HepG2 (cell line): ENCODE measurements around the gene SH3D21. TPM values are rescaled to one million over a fixed set of nuclear protein-coding genes. Genes with fewer than 3 reads are reported as not detected.

Experiments used
- CBFB ChIP-seq: sonication (generic); formaldehyde crosslinking; IDR thresholded peaks from 2 replicates; pipeline ENCODE4 v1.4.0; 2020; ENCODE audit warnings: missing genetic modification reagents
- EEA1 ChIP-seq: sonication (generic); formaldehyde crosslinking; IDR thresholded peaks from 2 replicates; pipeline ENCODE4 v1.5.1; 2020; ENCODE audit warnings: mild to moderate bottlenecking, missing genetic modification reagents, borderline replicate concordance
- GATAD1 ChIP-seq: IDR thresholded peaks from 2 replicates; pipeline ENCODE4 v1.6.1; 2016; ENCODE audit warnings: missing genetic modification reagents, missing compliant biosample characterization
- HNRNPL ChIP-seq: fragments of 200-400 bp; formaldehyde crosslinking; IDR thresholded peaks from 2 replicates; pipeline ENCODE4 v1.6.1; 2017; ENCODE audit warnings: mild to moderate bottlenecking, low read depth, low read length
- KLF11 ChIP-seq: IDR thresholded peaks from 2 replicates; pipeline ENCODE4 v1.6.1; 2016; ENCODE audit warnings: missing compliant biosample characterization
- KLF12 ChIP-seq: sonication (generic); formaldehyde crosslinking; IDR thresholded peaks from 2 replicates; pipeline ENCODE4 v1.4.0; 2020; ENCODE audit warnings: missing genetic modification reagents, borderline replicate concordance
- KLF6 ChIP-seq: IDR thresholded peaks from 2 replicates; pipeline ENCODE4 v1.8.0; 2016; ENCODE audit warnings: missing biosample characterization, missing genetic modification reagents
- MAFF ChIP-seq: IDR thresholded peaks from 2 replicates; pipeline ENCODE4 v1.6.1; 2011; ENCODE audit warnings: low read depth, low read length, improper control_type of control experiment
- NFE2L1 ChIP-seq: sonication (generic); formaldehyde crosslinking; IDR thresholded peaks from 2 replicates; pipeline ENCODE4 v1.4.0; 2020; ENCODE audit warnings: missing genetic modification reagents, mild to moderate bottlenecking, borderline replicate concordance
- PAF1 ChIP-seq: IDR thresholded peaks from 2 replicates; pipeline ENCODE4 v1.6.1; 2016; ENCODE audit warnings: missing genetic modification reagents, missing compliant biosample characterization
- PCBP1 ChIP-seq: fragments of 200-400 bp; formaldehyde crosslinking; IDR thresholded peaks from 2 replicates; pipeline ENCODE4 v1.6.1; 2017; ENCODE audit warnings: mild to moderate bottlenecking, low read depth, low read length, borderline replicate concordance
- RBFOX2 ChIP-seq: fragments of 200-400 bp; formaldehyde crosslinking; IDR thresholded peaks from 2 replicates; pipeline ENCODE4 v1.6.1; 2017; ENCODE audit warnings: low read depth, mild to moderate bottlenecking, low read length
- SPEN ChIP-seq: sonication (generic); formaldehyde crosslinking; IDR thresholded peaks from 2 replicates; pipeline ENCODE4 v1.5.1; 2020; ENCODE audit warnings: low read depth, mild to moderate bottlenecking, missing genetic modification reagents
- TBX2 ChIP-seq: sonication (generic); formaldehyde crosslinking; IDR thresholded peaks from 2 replicates; pipeline ENCODE4 v1.5.0; 2020; ENCODE audit warnings: missing genetic modification reagents, mild to moderate bottlenecking, borderline replicate concordance
- TCF12 ChIP-seq, 2 experiments: fragments of 450-650 bp in 1 of 2; sonication (generic) in 1 of 2; formaldehyde crosslinking in 1 of 2; IDR thresholded peaks; 2 replicates each; pipeline versions ENCODE4 v1.6.1 to v1.8.0; 2017 to 2022; ENCODE audit warnings: antibody characterized with exemption in 1 of 2, mild to moderate bottlenecking in 1 of 2, missing genetic modification reagents in 1 of 2, moderate library complexity in 1 of 2
- TERF1 ChIP-seq: sonication (generic); formaldehyde crosslinking; IDR thresholded peaks from 2 replicates; pipeline ENCODE4 v1.8.0; 2022; ENCODE audit warnings: mild to moderate bottlenecking, missing genetic modification reagents, moderate library complexity
- TRIM24 ChIP-seq: sonication (generic); formaldehyde crosslinking; IDR thresholded peaks from 2 replicates; pipeline ENCODE4 v1.8.0; 2022; ENCODE audit warnings: mild to moderate bottlenecking, missing genetic modification reagents
- YEATS2 ChIP-seq: sonication (generic); formaldehyde crosslinking; IDR thresholded peaks from 2 replicates; pipeline ENCODE4 v1.4.0; 2020; ENCODE audit warnings: missing genetic modification reagents, borderline replicate concordance
- ZNF282 ChIP-seq: fragments of 450-650 bp; IDR thresholded peaks from 2 replicates; pipeline ENCODE4 v1.6.1; 2018; ENCODE audit not compliant: partially characterized antibody
- ZNF326 ChIP-seq: sonication (generic); formaldehyde crosslinking; IDR thresholded peaks from 2 replicates; pipeline ENCODE4 v1.4.0; 2020; ENCODE audit warnings: missing genetic modification reagents, borderline replicate concordance
- ZNF350 ChIP-seq: sonication (generic); formaldehyde crosslinking; IDR thresholded peaks from 2 replicates; pipeline ENCODE4 v1.4.0; 2020; ENCODE audit warnings: mild to moderate bottlenecking, low read depth, missing genetic modification reagents, borderline replicate concordance
- ZNF546 ChIP-seq: sonication (generic); formaldehyde crosslinking; conservative IDR thresholded peaks from 2 replicates; pipeline ENCODE4 v1.8.1; 2023; ENCODE audit warnings: mild to moderate bottlenecking, missing genetic modification reagents
- ZNF570 ChIP-seq: sonication (generic); formaldehyde crosslinking; IDR thresholded peaks from 2 replicates; pipeline ENCODE4 v1.4.0; 2020; ENCODE audit warnings: mild to moderate bottlenecking, missing genetic modification reagents, borderline replicate concordance
- ZNF614 ChIP-seq: IDR thresholded peaks from 2 replicates; pipeline ENCODE4 v1.6.1; 2018; ENCODE audit warnings: missing biosample characterization, missing genetic modification reagents, inconsistent platforms, borderline replicate concordance
- polyA plus RNA-seq, 8 experiments: library from polyadenylated mRNA; depleted of rRNA in 3 of 8; stranded (reverse) in 7 of 8; unstranded in 1 of 8; fragments of >200 nt; fragmentation: Illumina TruSeq in 4 of 8; extraction: Trizol in 4 of 8; gene quantifications; 2 replicates each; pipeline versions ENCODE4 v1.2.1 to v1.2.3, GENCODE V29; 2011 to 2016; ENCODE audit warnings: low read depth in 4 of 8, missing spikeins in 1 of 8, mixed read lengths in 1 of 8; ENCODE audit not compliant: insufficient read depth in 1 of 8
- total RNA-seq, 5 experiments: library from RNA; depleted of rRNA; stranded (reverse); fragments of >200 nt; fragmentation: Illumina TruSeq; extraction: Trizol; gene quantifications; 2 replicates each; pipeline ENCODE4 v1.2.3, GENCODE V29; 2016; ENCODE audit warnings: low read depth in 1 of 5
- TF ChIP-seq, protein P1 (sequence below): sonication (generic); formaldehyde crosslinking; IDR thresholded peaks from 2 replicates; pipeline ENCODE4 v1.8.1; 2023; ENCODE audit warnings: mild to moderate bottlenecking, inconsistent platforms, moderate library complexity, missing genetic modification reagents, borderline replicate concordance
- TF ChIP-seq, protein P2 (sequence below): sonication (generic); formaldehyde crosslinking; IDR thresholded peaks from 2 replicates; pipeline ENCODE4 v1.4.0; 2020; ENCODE audit warnings: missing genetic modification reagents, borderline replicate concordance
- TF ChIP-seq, protein P3 (sequence below): sonication (generic); formaldehyde crosslinking; IDR thresholded peaks from 2 replicates; pipeline ENCODE4 v1.4.0; 2020; ENCODE audit warnings: mild to moderate bottlenecking, missing genetic modification reagents, borderline replicate concordance

SH3D21 gene
- total and polyA plus RNA-seq, 2 of the 13 experiments (the other 11 are each of a cell fraction or from before 2014, with no cell fraction given): 5.1 to 8.6 TPM

DNA sequence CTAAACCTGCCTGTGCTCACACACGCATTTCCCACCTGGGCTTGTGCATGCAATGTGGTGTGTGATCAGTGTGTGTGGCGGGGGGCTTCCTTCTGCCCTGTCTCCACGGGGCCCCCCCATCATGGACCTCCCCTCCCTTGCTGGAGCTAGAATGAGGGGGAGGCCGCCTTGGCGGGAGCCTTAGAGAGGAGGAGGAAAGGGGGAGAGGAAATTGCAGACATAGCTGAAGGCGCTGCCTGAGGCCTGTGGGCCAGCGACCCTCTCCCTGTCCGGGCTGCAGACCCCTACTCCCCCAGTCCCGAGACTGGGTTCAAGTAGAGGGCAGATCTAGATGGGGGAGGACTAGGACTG lies 18.2 kb downstream of the SH3D21 start (continued):
- TF ChIP-seq TERF1: no peak
- no peak for TF ChIP-seq KLF12 (CRISPR knock-in tag)
- no peak for TF ChIP-seq YEATS2 (CRISPR knock-in tag)
- no peak for TF ChIP-seq MAFF
- no peak for TF ChIP-seq PAF1 (CRISPR knock-in tag)
- no peak for TF ChIP-seq CBFB (CRISPR knock-in tag)
- no peak for TF ChIP-seq ZNF570 (CRISPR knock-in tag)
- TF ChIP-seq TRIM24 (CRISPR knock-in tag): no peak
- no peak for TF ChIP-seq NFE2L1
- no peak; the same call in 1 of the 2 replicates for TF ChIP-seq GATAD1 (CRISPR knock-in tag)
- TF ChIP-seq TBX2: peak; percentile 67; the same call in 1 of the 2 replicates
- TF ChIP-seq ZNF350 (CRISPR knock-in tag): peak; percentile 1; the same call in 1 of the 2 replicates
- no peak for TF ChIP-seq KLF6
- TF ChIP-seq RBFOX2: no peak
- TF ChIP-seq, protein P1, sequence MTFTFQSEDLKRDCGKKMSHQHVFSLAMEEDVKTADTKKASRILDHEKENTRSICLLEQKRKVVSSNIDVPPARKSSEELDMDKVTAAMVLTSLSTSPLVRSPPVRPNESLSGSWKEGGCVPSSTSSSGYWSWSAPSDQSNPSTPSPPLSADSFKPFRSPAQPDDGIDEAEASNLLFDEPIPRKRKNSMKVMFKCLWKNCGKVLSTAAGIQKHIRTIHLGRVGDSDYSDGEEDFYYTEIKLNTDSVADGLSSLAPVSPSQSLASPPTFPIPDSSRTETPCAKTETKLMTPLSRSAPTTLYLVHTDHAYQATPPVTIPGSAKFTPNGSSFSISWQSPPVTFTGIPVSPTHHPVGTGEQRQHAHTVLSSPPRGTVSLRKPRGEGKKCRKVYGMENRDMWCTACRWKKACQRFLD: no peak
- TF ChIP-seq, protein P2, sequence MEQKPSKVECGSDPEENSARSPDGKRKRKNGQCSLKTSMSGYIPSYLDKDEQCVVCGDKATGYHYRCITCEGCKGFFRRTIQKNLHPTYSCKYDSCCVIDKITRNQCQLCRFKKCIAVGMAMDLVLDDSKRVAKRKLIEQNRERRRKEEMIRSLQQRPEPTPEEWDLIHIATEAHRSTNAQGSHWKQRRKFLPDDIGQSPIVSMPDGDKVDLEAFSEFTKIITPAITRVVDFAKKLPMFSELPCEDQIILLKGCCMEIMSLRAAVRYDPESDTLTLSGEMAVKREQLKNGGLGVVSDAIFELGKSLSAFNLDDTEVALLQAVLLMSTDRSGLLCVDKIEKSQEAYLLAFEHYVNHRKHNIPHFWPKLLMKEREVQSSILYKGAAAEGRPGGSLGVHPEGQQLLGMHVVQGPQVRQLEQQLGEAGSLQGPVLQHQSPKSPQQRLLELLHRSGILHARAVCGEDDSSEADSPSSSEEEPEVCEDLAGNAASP (CRISPR knock-in tag): 0 out of 2 replicates have a peak, but pooled peaks have one; percentile 2
- TF ChIP-seq SPEN (CRISPR knock-in tag): 0 out of 2 replicates have a peak, but pooled peaks have one; percentile 0
- TF ChIP-seq ZNF326 (CRISPR knock-in tag): no peak
- TF ChIP-seq EEA1 (CRISPR knock-in tag): no peak
- TF ChIP-seq TCF12 (IDR thresholded peaks at IDR 0.05): no peak
- no peak for TF ChIP-seq TCF12 (CRISPR knock-in tag; IDR thresholded peaks at IDR 0.05)
- 0 out of 2 replicates have a peak, but pooled peaks have one; percentile 36 for TF ChIP-seq HNRNPL
- TF ChIP-seq ZNF614 (CRISPR knock-in tag): no peak
- TF ChIP-seq, protein P3, sequence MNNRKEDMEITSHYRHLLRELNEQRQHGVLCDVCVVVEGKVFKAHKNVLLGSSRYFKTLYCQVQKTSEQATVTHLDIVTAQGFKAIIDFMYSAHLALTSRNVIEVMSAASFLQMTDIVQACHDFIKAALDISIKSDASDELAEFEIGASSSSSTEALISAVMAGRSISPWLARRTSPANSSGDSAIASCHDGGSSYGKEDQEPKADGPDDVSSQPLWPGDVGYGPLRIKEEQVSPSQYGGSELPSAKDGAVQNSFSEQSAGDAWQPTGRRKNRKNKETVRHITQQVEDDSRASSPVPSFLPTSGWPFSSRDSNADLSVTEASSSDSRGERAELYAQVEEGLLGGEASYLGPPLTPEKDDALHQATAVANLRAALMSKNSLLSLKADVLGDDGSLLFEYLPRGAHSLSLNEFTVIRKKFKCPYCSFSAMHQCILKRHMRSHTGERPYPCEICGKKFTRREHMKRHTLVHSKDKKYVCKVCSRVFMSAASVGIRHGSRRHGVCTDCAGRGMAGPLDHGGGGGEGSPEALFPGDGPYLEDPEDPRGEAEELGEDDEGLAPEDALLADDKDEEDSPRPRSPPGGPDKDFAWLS (CRISPR knock-in tag): no peak
- 0 out of 2 replicates have a peak, but pooled peaks have one; percentile 16 for TF ChIP-seq PCBP1
- TF ChIP-seq ZNF282: no peak
- no peak for TF ChIP-seq KLF11 (CRISPR knock-in tag)
- TF ChIP-seq ZNF546 (CRISPR knock-in tag): no peak
